H1 (cell line): ENCODE data around the gene IWS1. TPM values are rescaled to one million over a fixed set of nuclear protein-coding genes. Genes with fewer than 3 reads are reported as not detected.

Source experiments
- CTCF ChIA-PET: fragments of 300-600 bp; sonication (Branson Sonifier 250); formaldehyde crosslinking; loops from one replicate; lab custom pipeline; 2021; ENCODE audit not compliant: partially characterized antibody; lab: Charles Lee
- POLR2A ChIA-PET: fragments of 300-600 bp; sonication (Branson Sonifier 250); formaldehyde crosslinking; loops from one replicate; lab custom pipeline; 2021; ENCODE audit warnings: inconsistent platforms; ENCODE audit not compliant: partially characterized antibody; lab: Charles Lee
- DNase-seq, 2 experiments: peaks; one replicate each; pipeline versions ENCODE4 v3.0.0 to v3.0.0-alpha.2; 2010 to 2022; ENCODE audit warnings: low spot score in 2 of 2, low read depth in 1 of 2, mixed read lengths in 1 of 2
- FAIRE-seq: peaks from 2 replicates; lab custom pipeline; 2011; peaks lifted over from hg19 to GRCh38; lab: Jason Lieb, UNC
- H2AFZ ChIP-seq: 2 replicates; pipeline ENCODE4 v1.8.1; 2012; ENCODE audit warnings: low read length, inconsistent platforms
- H2AK5ac ChIP-seq: 2 replicates; pipeline ENCODE4 v1.6.1; 2013; ENCODE audit warnings: low read depth, low read length
- H2BK120ac ChIP-seq: replicated peaks from 2 replicates; pipeline ENCODE3; 2013; ENCODE audit warnings: low read depth, low read length, inconsistent platforms
- H2BK12ac ChIP-seq: 2 replicates; pipeline ENCODE4 v1.6.1; 2013; ENCODE audit warnings: low read depth, low read length
- H2BK15ac ChIP-seq: 2 replicates; pipeline ENCODE4 v1.6.1; 2013; ENCODE audit warnings: low read length
- H2BK20ac ChIP-seq: 2 replicates; pipeline ENCODE4 v1.6.1; 2013; ENCODE audit warnings: low read length
- H2BK5ac ChIP-seq: 2 replicates; pipeline ENCODE4 v1.6.1; 2013; ENCODE audit warnings: low read depth, low read length
- H3K14ac ChIP-seq: 2 replicates; pipeline ENCODE4 v1.6.1; 2013; ENCODE audit warnings: inconsistent platforms; ENCODE audit not compliant: insufficient read length
- H3K18ac ChIP-seq: 2 replicates; pipeline ENCODE4 v1.6.1; 2013; ENCODE audit warnings: low read length; ENCODE audit errors: extremely low read depth
- H3K23ac ChIP-seq: 2 replicates; pipeline ENCODE4 v1.6.1; 2013; ENCODE audit warnings: inconsistent platforms; ENCODE audit not compliant: insufficient read length
- H3K23me2 ChIP-seq: 2 replicates; pipeline ENCODE4 v1.6.1; 2013; ENCODE audit warnings: low read depth, low read length
- H3K27ac ChIP-seq: 2 replicates; pipeline ENCODE4 v1.6.1; 2011; ENCODE audit warnings: low read depth, low read length, inconsistent platforms
- H3K27me3 ChIP-seq, 4 experiments: replicated peaks in 1 of 4; 1 replicate in 1 of 4; 2 replicates in 3 of 4; pipeline versions ENCODE4 v1.6.1 to v1.8.1; 2011 to 2013; ENCODE audit warnings: low read length in 3 of 4, mild to moderate bottlenecking in 3 of 4, inconsistent platforms in 2 of 4, mixed read lengths in 2 of 4, moderate library complexity in 1 of 4; ENCODE audit not compliant: control insufficient read depth in 3 of 4, insufficient read depth in 3 of 4; ENCODE audit errors: extremely low read depth in 1 of 4
- H3K36me3 ChIP-seq, 4 experiments: 2 replicates each; pipeline versions ENCODE4 v1.6.1 to v1.8.1; 2011 to 2013; ENCODE audit warnings: mild to moderate bottlenecking in 4 of 4, low read length in 3 of 4, moderate library complexity in 2 of 4, control low read depth in 1 of 4, inconsistent platforms in 1 of 4; ENCODE audit not compliant: insufficient read depth in 4 of 4, control insufficient read depth in 2 of 4
- H3K4ac ChIP-seq: replicated peaks from 2 replicates; pipeline ENCODE3; 2013; ENCODE audit warnings: low read length, low read depth, mixed read lengths, inconsistent platforms; ENCODE audit not compliant: insufficient read length
- H3K4me1 ChIP-seq, 4 experiments: replicated peaks in 1 of 4; 1 replicate in 1 of 4; 2 replicates in 3 of 4; pipeline versions ENCODE4 v1.6.1 to v1.8.1; 2011 to 2013; ENCODE audit warnings: low read length in 3 of 4, inconsistent platforms in 2 of 4, mixed read lengths in 1 of 4; ENCODE audit not compliant: insufficient read depth in 4 of 4, control insufficient read depth in 3 of 4
- H3K4me2 ChIP-seq, 2 experiments: 2 replicates each; pipeline versions ENCODE4 v1.6.1 to v1.8.1; 2011 to 2013; ENCODE audit warnings: low read depth in 2 of 2, low read length in 2 of 2, control low read depth in 1 of 2, inconsistent platforms in 1 of 2, mild to moderate bottlenecking in 1 of 2; ENCODE audit not compliant: insufficient read depth in 1 of 2
- H3K4me3 ChIP-seq, 4 experiments: fragments of 200-600, 300-600 bp in 1 of 4; sonication (generic), shearing (Covaris generic), sonication (Bioruptor Twin) in 1 of 4; 2 replicates each; pipeline versions ENCODE4 v1.5.1 to v1.8.1; 2011 to 2016; ENCODE audit warnings: low read length in 4 of 4, low read depth in 3 of 4, control low read depth in 2 of 4, inconsistent platforms in 2 of 4, mild to moderate bottlenecking in 2 of 4, mixed read lengths in 1 of 4, moderate library complexity in 1 of 4; ENCODE audit not compliant: insufficient read depth in 2 of 4; ENCODE audit errors: extremely low read depth in 1 of 4
- H3K56ac ChIP-seq: replicated peaks from 2 replicates; pipeline ENCODE3; 2013; ENCODE audit warnings: low read depth, mild to moderate bottlenecking, mixed read lengths, low read length, inconsistent platforms; ENCODE audit not compliant: insufficient read length
- H3K79me1 ChIP-seq: 2 replicates; pipeline ENCODE4 v1.6.1; 2013; ENCODE audit warnings: low read depth, low read length, control low read depth
- H3K79me2 ChIP-seq, 2 experiments: 2 replicates each; pipeline versions ENCODE4 v1.6.1 to v1.8.1; 2012 to 2013; ENCODE audit warnings: low read length in 2 of 2, mild to moderate bottlenecking in 2 of 2, inconsistent platforms in 1 of 2; ENCODE audit not compliant: insufficient read depth in 2 of 2, control insufficient read depth in 1 of 2
- H3K9ac ChIP-seq, 4 experiments: replicated peaks in 1 of 4; 1 replicate in 1 of 4; 2 replicates in 3 of 4; pipeline versions ENCODE4 v1.6.1 to v1.8.1; 2011 to 2013; ENCODE audit warnings: low read depth in 3 of 4, low read length in 3 of 4, control low read depth in 2 of 4, mild to moderate bottlenecking in 2 of 4, moderate library complexity in 2 of 4, inconsistent platforms in 1 of 4; ENCODE audit errors: extremely low read depth in 1 of 4
- H3K9me3 ChIP-seq, 2 experiments: 2 replicates each; pipeline versions ENCODE4 v1.6.1 to v1.8.1; 2012 to 2013; ENCODE audit warnings: mild to moderate bottlenecking in 2 of 2, moderate library complexity in 2 of 2, control low read depth in 1 of 2, inconsistent platforms in 1 of 2, low read depth in 1 of 2, low read length in 1 of 2, mixed read lengths in 1 of 2; ENCODE audit not compliant: insufficient read depth in 2 of 2
- H4K20me1 ChIP-seq, 2 experiments: replicated peaks in 1 of 2; 2 replicates each; pipeline versions ENCODE3 to v1.8.1; 2011 to 2013; ENCODE audit warnings: inconsistent platforms in 2 of 2, low read length in 2 of 2, mild to moderate bottlenecking in 1 of 2; ENCODE audit not compliant: insufficient read depth in 2 of 2, control insufficient read depth in 1 of 2
- H4K5ac ChIP-seq: 2 replicates; pipeline ENCODE4 v1.6.1; 2013; ENCODE audit warnings: low read length, low read depth, mixed read lengths, inconsistent platforms; ENCODE audit not compliant: insufficient read length
- H4K8ac ChIP-seq: 2 replicates; pipeline ENCODE4 v1.8.0; 2013; ENCODE audit warnings: mild to moderate bottlenecking, moderate library complexity, low read length, inconsistent platforms; ENCODE audit not compliant: insufficient read depth; ENCODE audit errors: extremely low read depth
- H4K91ac ChIP-seq: replicated peaks from 2 replicates; pipeline ENCODE3; 2013; ENCODE audit warnings: low read length, mixed read lengths, inconsistent platforms; ENCODE audit not compliant: insufficient read length
- ATF2 ChIP-seq: IDR thresholded peaks from 2 replicates; pipeline ENCODE4 v1.6.1; 2012; ENCODE audit warnings: low read length, inconsistent platforms
- BCL11A ChIP-seq, 2 experiments: IDR thresholded peaks; one replicate each; pipeline ENCODE4 v1.6.1; 2011; ENCODE audit warnings: low read depth in 2 of 2, low read length in 2 of 2, mild to moderate bottlenecking in 2 of 2
- CHD2 ChIP-seq: IDR thresholded peaks from 2 replicates; pipeline ENCODE4 v1.6.1; 2012; ENCODE audit warnings: low read length, improper control_type of control experiment
- EZH2 ChIP-seq: fragments of 200-600 bp; sonication (generic); IDR thresholded peaks from 2 replicates; pipeline ENCODE4 v1.7.1; 2012; ENCODE audit warnings: low read depth, mild to moderate bottlenecking, moderate library complexity, low read length, inconsistent platforms; ENCODE audit not compliant: severe bottlenecking
- HDAC2 ChIP-seq, 2 experiments: fragments of 300-600 bp in 1 of 2; sonication (generic) in 1 of 2; IDR thresholded peaks; 2 replicates each; pipeline ENCODE4 v1.6.1; 2011 to 2012; ENCODE audit warnings: low read depth in 2 of 2, low read length in 2 of 2, mild to moderate bottlenecking in 2 of 2, moderate library complexity in 2 of 2, borderline replicate concordance in 1 of 2, inconsistent platforms in 1 of 2
- POLR2AphosphoS5 ChIP-seq: IDR thresholded peaks from 2 replicates; pipeline ENCODE4 v1.6.1; 2011; ENCODE audit warnings: low read depth, low read length
- TBP ChIP-seq: IDR thresholded peaks from 2 replicates; pipeline ENCODE4 v1.6.1; 2011; ENCODE audit warnings: low read depth, low read length, improper control_type of control experiment
- WGBS, 2 experiments: shearing (Covaris generic) in 1 of 2; methylation state at CpG; one replicate each; pipeline versions ENCODE4 v1.1.6 to v1.1.7; 2013 to 2015; ENCODE audit warnings: low lambda C conversion rate in 2 of 2, mixed read lengths in 2 of 2, inconsistent platforms in 1 of 2, low coverage in 1 of 2, missing lambda C conversion rate in 1 of 2; ENCODE audit not compliant: insufficient replicate concordance in 2 of 2, insufficient coverage in 1 of 2, insufficient read length in 1 of 2; ENCODE audit errors: extremely low coverage in 1 of 2, missing lambda C conversion rate in 1 of 2; 5-methylcytosine and 5-hydroxymethylcytosine counted together
- polyA plus RNA-seq, 7 experiments: library from polyadenylated mRNA; depleted of rRNA in 3 of 7; stranded (reverse) in 5 of 7; unstranded in 2 of 7; fragments of >200 nt in 5 of 7; fragments of 200-250 nt in 2 of 7; gene quantifications; 1 replicate in 5 of 7; 2 replicates in 1 of 7; 4 replicates in 1 of 7; pipeline versions ENCODE4 v1.2.1 to v1.2.3, GENCODE V29; 2011 to 2013; ENCODE audit warnings: missing spikeins in 2 of 7, mixed read lengths in 2 of 7
- total RNA-seq: library from RNA; stranded (reverse); fragmentation: NEBNext Ultra II Directional; extraction: Animal tissue kit (Norgen Biotek cat#: 25700); gene quantifications from 2 replicates; pipeline ENCODE4 v1.2.1, GENCODE V29; 2021

IWS1 gene
- total and polyA plus RNA-seq, 2 of the 8 experiments (the other 6 are each of a cell fraction or from before 2014, with no cell fraction given) = 18.4 to 64.8 TPM

DNA sequence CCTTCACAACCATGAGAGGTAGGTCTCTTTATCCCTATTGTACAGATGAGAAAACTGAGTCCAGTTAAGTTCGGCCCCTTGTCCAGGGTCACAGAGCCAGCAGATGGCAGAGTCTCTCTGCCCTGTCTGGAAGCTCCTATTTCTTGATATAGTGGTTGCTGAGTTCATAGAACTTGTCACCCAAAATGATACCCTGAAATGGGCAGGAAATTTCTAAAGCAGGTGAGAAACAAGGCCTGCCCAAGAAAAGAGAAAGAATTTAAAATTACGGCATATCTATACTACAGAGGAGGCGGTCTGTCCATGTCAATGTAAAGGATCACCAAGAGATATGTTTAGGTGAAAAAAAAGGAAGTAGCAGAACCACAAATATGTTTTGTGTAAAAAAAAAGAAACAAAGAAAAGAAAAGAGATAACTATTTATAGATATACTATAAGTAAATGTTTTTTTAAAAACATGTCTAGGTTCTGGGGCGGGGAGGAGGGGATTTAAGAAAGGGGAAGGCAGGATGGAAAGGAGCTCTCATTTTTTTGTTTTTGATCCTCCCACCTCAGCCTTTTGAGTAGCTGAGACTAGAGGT lies 49.0 kb upstream of the IWS1 start:
- CTCF ChIA-PET = interaction anchor here (0.7 to 5.7 kb wide), 4 partner anchors 18 to 1204 kb away, joined by 3 to 54 read pairs (median 4); no protein-coding TSS in a partner anchor
- 82% methylated on average over 4 of the region's 4 CpGs; no CpG with 5 or more reads in 1 of the 2 experiments for WGBS, 2 experiments

More for the DNA sequence above, 49.0 kb upstream of the IWS1 start:
- no peak overlapping the region for H3K9ac ChIP-seq
- no peak overlapping the region for H3K4ac ChIP-seq
- H3K14ac ChIP-seq = no peak overlapping the region
- FAIRE-seq = no peak
- no peak overlapping the region for H2BK15ac ChIP-seq
- no peak for DNase-seq
- H2BK120ac ChIP-seq = no peak overlapping the region
- no peak overlapping the region for H3K27ac ChIP-seq
- H3K79me2 ChIP-seq = no peaks in the 10 kb centered on the region
- no peak overlapping the region for H4K91ac ChIP-seq
- H3K36me3 ChIP-seq = no peaks in the 10 kb centered on the region
- TF ChIP-seq TBP = no peak
- TF ChIP-seq HDAC2 (IDR thresholded peaks at IDR 0.05; ENCODE audit: borderline replicate concordance in 1 of 2, low read depth in 2 of 2, low read length in 2 of 2) = no peak
- TF ChIP-seq EZH2 = no peak
- no peak for TF ChIP-seq BCL11A (IDR thresholded peaks at IDR 0.05; ENCODE audit: low read depth in 2 of 2, low read length in 2 of 2)
- TF ChIP-seq CHD2 = no peak
- TF ChIP-seq POLR2AphosphoS5 = no peak
- no peak for TF ChIP-seq ATF2
- TF ChIP-seq, all 59 proteins: peak for 0
- Histone ChIP-seq H2AFZ (no peak overlapping the region), H4K5ac (no peak overlapping the region), H3K56ac (no peak overlapping the region), H3K27me3 (no peaks in the 10 kb centered on the region; a peak in 1 of 7 replicates), H3K9me3 (no peaks in the 10 kb centered on the region), H2BK20ac (no peak overlapping the region), H2BK5ac (no peak overlapping the region), H3K23ac (no peak overlapping the region), H2AK5ac (no peak overlapping the region), H3K79me1 (no peaks in the 10 kb centered on the region), H4K8ac (no peak overlapping the region), H3K23me2 (no peaks in the 10 kb centered on the region), H2BK12ac (no peak overlapping the region), H3K4me2 (no peak overlapping the region), H3K18ac (no peak overlapping the region), H3K4me1 (peaks cover 0 to 3% (median 0%) of the 10 kb centered on the region in 4 experiments; a peak in 2 of 7 replicates), H4K20me1 (no peaks in the 10 kb centered on the region), H3K4me3 (no peak overlapping the region)
- POLR2A ChIA-PET = no interaction called here
